SK-N-SH treated with all-trans-retinoic acid at 6 μM for 48 hours (cell line): ENCODE data around the gene NSFL1C.

Source experiments
- ATAC-seq: fragments of 200-7000 bp; cut with Tn5 transposase; 3 replicates; pipeline ENCODE4 v1.9.1; 2020; ENCODE audit warnings: mild to moderate bottlenecking, moderate library complexity
- ARNTL ChIP-seq: fragments of 450-650 bp; formaldehyde crosslinking; IDR thresholded peaks from 2 replicates; pipeline ENCODE4 v1.5.0; 2020; ENCODE audit warnings: low read depth, mild to moderate bottlenecking, moderate library complexity, borderline replicate concordance
- BACH2 ChIP-seq: fragments of 250-450 bp; sonication (Bioruptor Pico); IDR thresholded peaks from 2 replicates; pipeline ENCODE4 v1.9.0; 2021; ENCODE audit warnings: mild to moderate bottlenecking, borderline replicate concordance
- CSDC2 ChIP-seq: fragments of 250-450 bp; sonication (Bioruptor Pico); IDR thresholded peaks from 2 replicates; pipeline ENCODE4 v1.5.0; 2020; ENCODE audit warnings: mild to moderate bottlenecking, moderate library complexity
- CSRNP3 ChIP-seq: fragments of 250-450 bp; sonication (Bioruptor Pico); IDR thresholded peaks from 2 replicates; pipeline ENCODE4 v1.5.1; 2021; ENCODE audit warnings: mild to moderate bottlenecking, moderate library complexity
- ESRRG ChIP-seq: fragments of 250-450 bp; sonication (Bioruptor Pico); IDR thresholded peaks from 2 replicates; pipeline ENCODE4 v1.6.1; 2021; ENCODE audit warnings: mild to moderate bottlenecking
- GLIS3 ChIP-seq: fragments of 250-450 bp; sonication (Bioruptor Pico); IDR thresholded peaks from 2 replicates; pipeline ENCODE4 v1.5.0; 2020; ENCODE audit warnings: mild to moderate bottlenecking, moderate library complexity
- ISL1 ChIP-seq: fragments of 250-450 bp; sonication (Bioruptor Pico); IDR thresholded peaks from 2 replicates; pipeline ENCODE4 v2.1.2; 2022; ENCODE audit warnings: mild to moderate bottlenecking, moderate library complexity
- OSR1 ChIP-seq: fragments of 250-450 bp; sonication (Bioruptor Pico); IDR thresholded peaks from 2 replicates; pipeline ENCODE4 v1.8.0; 2022; ENCODE audit warnings: moderate library complexity, mild to moderate bottlenecking, inconsistent platforms
- PPARA ChIP-seq: fragments of 250-450 bp; sonication (Bioruptor Pico); IDR thresholded peaks from 2 replicates; pipeline ENCODE4 v1.5.0; 2020; ENCODE audit warnings: mild to moderate bottlenecking, borderline replicate concordance
- RARB ChIP-seq: fragments of 250-450 bp; sonication (Bioruptor Pico); IDR thresholded peaks from 2 replicates; pipeline ENCODE4 v1.8.0; 2021; ENCODE audit warnings: mild to moderate bottlenecking, moderate library complexity
- SNAI2 ChIP-seq: fragments of 250-450 bp; sonication (Bioruptor Pico); IDR thresholded peaks from 2 replicates; pipeline ENCODE4 v1.5.0; 2020; ENCODE audit warnings: mild to moderate bottlenecking, moderate library complexity
- TCF4 ChIP-seq: fragments of 250-450 bp; sonication (Bioruptor Pico); IDR thresholded peaks from 2 replicates; pipeline ENCODE4 v1.8.0; 2021; ENCODE audit warnings: mild to moderate bottlenecking, moderate library complexity, borderline replicate concordance
- TOX ChIP-seq: fragments of 250-450 bp; sonication (Bioruptor Pico); IDR thresholded peaks from 2 replicates; pipeline ENCODE4 v1.8.0; 2021; ENCODE audit warnings: mild to moderate bottlenecking, moderate library complexity, borderline replicate concordance
- TSHZ2 ChIP-seq: fragments of 250-450 bp; sonication (Bioruptor Pico); IDR thresholded peaks from 2 replicates; pipeline ENCODE4 v1.5.0; 2020; ENCODE audit warnings: mild to moderate bottlenecking, moderate library complexity
- ZC3H10 ChIP-seq: fragments of 250-450 bp; sonication (Bioruptor Pico); IDR thresholded peaks from 2 replicates; pipeline ENCODE4 v1.5.1; 2021; ENCODE audit warnings: mild to moderate bottlenecking, moderate library complexity
- ZFP3 ChIP-seq: fragments of 250-450 bp; sonication (Bioruptor Pico); IDR thresholded peaks from 2 replicates; pipeline ENCODE4 v1.5.0; 2020; ENCODE audit warnings: mild to moderate bottlenecking, moderate library complexity
- ZFP30 ChIP-seq: fragments of 450-650 bp; formaldehyde crosslinking; IDR thresholded peaks from 2 replicates; pipeline ENCODE4 v1.5.0; 2022; ENCODE audit warnings: mild to moderate bottlenecking, moderate library complexity
- ZNF565 ChIP-seq: fragments of 450-650 bp; formaldehyde crosslinking; conservative IDR thresholded peaks from 2 replicates; pipeline ENCODE4 v1.5.0; 2020; ENCODE audit warnings: low read depth, mild to moderate bottlenecking, moderate library complexity
- ZNF70 ChIP-seq: fragments of 450-650 bp; formaldehyde crosslinking; IDR thresholded peaks from 2 replicates; pipeline ENCODE4 v1.5.0; 2020; ENCODE audit warnings: mild to moderate bottlenecking, moderate library complexity
- ZNF8 ChIP-seq: fragments of 450-650 bp; formaldehyde crosslinking; IDR thresholded peaks from 2 replicates; pipeline ENCODE4 v1.5.0; 2020; ENCODE audit warnings: mild to moderate bottlenecking, moderate library complexity
- TF ChIP-seq, protein P1 (sequence below): fragments of 250-450 bp; sonication (Bioruptor Pico); IDR thresholded peaks from 2 replicates; pipeline ENCODE4 v1.8.0; 2020; ENCODE audit warnings: mild to moderate bottlenecking, moderate library complexity, borderline replicate concordance

The NSFL1C gene

DNA sequence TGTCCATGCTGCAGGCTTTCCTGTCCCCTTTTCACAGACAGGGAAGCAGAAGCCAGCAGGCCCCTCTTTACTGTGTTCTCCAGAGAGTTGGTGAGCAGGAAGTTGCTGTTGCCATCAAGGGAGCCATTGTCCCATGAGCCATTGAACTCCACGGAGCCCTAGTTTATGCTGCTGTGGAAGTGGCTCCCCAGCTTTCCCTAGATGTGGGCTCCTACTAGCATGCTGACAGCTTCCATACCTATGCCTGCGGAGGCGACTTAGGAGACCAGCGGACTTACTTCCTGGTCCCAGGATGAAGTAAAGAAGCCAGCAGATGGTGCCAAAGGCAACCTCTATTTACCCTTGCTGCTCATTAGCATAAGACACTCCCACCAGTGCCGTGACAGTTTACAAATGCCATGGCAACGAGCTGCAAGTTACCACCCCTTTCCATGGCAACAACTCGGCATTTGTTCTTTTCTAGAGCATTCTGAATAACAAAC is 43.0 kb downstream of the NSFL1C start (continued):
- TF ChIP-seq OSR1 (CRISPR knock-in tag), result no peak
- no peak for TF ChIP-seq ZNF565 (CRISPR knock-in tag)
- no peak for TF ChIP-seq ZC3H10 (CRISPR knock-in tag)
- TF ChIP-seq ZFP30 (CRISPR knock-in tag), result no peak
- no peak for TF ChIP-seq TSHZ2 (CRISPR knock-in tag)
- TF ChIP-seq ZNF8 (CRISPR knock-in tag), result no peak
- no peak for TF ChIP-seq BACH2 (CRISPR knock-in tag)
- TF ChIP-seq, all 23 proteins: peak for 0

- no peak for ATAC-seq
- TF ChIP-seq TOX (CRISPR knock-in tag) (no peak), ZNF8 (CRISPR knock-in tag) (no peak), ISL1 (CRISPR knock-in tag) (no peak), ARNTL (CRISPR knock-in tag) (no peak)
These were observed 43.4 kb downstream of the NSFL1C start for GRCh38 chr20:1423206-1423605.

DNA sequence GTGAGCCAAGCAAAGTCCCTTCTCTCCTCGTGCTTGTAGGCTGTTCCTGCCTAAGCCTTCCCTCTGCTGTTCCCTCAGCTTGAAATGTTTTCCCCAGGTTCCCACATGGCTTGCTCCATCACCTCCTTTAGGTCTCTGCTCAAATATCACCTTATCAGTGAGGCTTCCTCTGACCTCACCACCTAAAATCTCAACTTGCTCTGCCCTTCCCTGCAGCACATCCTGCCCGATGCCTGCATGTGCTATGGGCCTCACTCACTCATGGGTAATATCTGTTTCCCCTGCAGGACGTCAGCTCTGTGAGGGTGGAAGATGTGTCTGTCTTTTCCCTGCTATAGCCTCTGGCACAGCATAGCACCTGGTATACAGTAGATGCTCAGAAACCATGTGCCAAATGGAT is 43.9 kb downstream of the NSFL1C start:
- TF ChIP-seq ZFP3 (CRISPR knock-in tag) (no peak), ZNF70 (no peak), ZNF565 (CRISPR knock-in tag) (no peak), TCF4 (no peak), ZC3H10 (CRISPR knock-in tag) (no peak), SNAI2 (CRISPR knock-in tag) (no peak), CSRNP3 (CRISPR knock-in tag) (no peak), CSDC2 (CRISPR knock-in tag) (no peak), TSHZ2 (CRISPR knock-in tag) (no peak), BACH2 (CRISPR knock-in tag) (no peak), ESRRG (CRISPR knock-in tag) (no peak)
- TF ChIP-seq, protein P1, sequence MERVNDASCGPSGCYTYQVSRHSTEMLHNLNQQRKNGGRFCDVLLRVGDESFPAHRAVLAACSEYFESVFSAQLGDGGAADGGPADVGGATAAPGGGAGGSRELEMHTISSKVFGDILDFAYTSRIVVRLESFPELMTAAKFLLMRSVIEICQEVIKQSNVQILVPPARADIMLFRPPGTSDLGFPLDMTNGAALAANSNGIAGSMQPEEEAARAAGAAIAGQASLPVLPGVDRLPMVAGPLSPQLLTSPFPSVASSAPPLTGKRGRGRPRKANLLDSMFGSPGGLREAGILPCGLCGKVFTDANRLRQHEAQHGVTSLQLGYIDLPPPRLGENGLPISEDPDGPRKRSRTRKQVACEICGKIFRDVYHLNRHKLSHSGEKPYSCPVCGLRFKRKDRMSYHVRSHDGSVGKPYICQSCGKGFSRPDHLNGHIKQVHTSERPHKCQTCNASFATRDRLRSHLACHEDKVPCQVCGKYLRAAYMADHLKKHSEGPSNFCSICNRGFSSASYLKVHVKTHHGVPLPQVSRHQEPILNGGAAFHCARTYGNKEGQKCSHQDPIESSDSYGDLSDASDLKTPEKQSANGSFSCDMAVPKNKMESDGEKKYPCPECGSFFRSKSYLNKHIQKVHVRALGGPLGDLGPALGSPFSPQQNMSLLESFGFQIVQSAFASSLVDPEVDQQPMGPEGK (CRISPR knock-in tag), result no peak
- no peak for ATAC-seq

DNA sequence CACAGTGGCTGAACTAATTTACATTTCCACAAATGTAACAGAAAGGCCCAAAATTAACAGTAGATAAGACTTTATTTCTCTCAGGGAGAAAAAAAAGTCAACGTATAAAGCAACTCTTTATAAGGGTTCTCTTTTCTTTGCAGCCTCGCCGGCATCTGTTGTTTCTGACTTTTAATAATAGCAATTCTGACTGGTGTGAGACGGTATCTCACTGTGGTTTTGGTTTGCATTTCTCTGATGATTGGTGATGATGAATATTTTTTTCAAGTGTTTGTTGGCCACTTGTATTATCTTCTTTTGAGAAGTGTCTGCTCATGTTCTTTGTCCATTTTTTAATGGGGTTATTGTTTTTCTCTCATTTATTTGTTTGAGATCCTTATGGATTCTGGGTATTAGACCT is 46.6 kb downstream of the NSFL1C start:
- no peak for ATAC-seq
- TF ChIP-seq TOX (CRISPR knock-in tag) (no peak), ESRRG (CRISPR knock-in tag) (no peak), ZC3H10 (CRISPR knock-in tag) (no peak), OSR1 (CRISPR knock-in tag) (no peak), ZNF70 (no peak), ZNF565 (CRISPR knock-in tag) (no peak), GLIS3 (CRISPR knock-in tag) (no peak), SNAI2 (CRISPR knock-in tag) (no peak), PPARA (CRISPR knock-in tag) (no peak), CSRNP3 (CRISPR knock-in tag) (no peak), ZFP3 (CRISPR knock-in tag) (no peak), RARB (no peak), ISL1 (CRISPR knock-in tag) (no peak), CSDC2 (CRISPR knock-in tag) (no peak), ZFP30 (CRISPR knock-in tag) (no peak), ARNTL (CRISPR knock-in tag) (no peak), BACH2 (CRISPR knock-in tag) (no peak)
- TF ChIP-seq, protein P1 (CRISPR knock-in tag), result no peak
